NCI-H526 treated with DMSO at 0.1 percent for 48 hours (cell line): ENCODE data around the gene ACO2.
A peak's percentile ranks its signal among the peaks of the same experiment; 100 is the strongest.

Source experiments
- DNase-seq: peaks from one replicate; lab custom pipeline; 2025; lab: John Stamatoyannopoulos, UW

ACO2 gene

GRCh38 chr22:41523464-41524221 is 54.7 kb downstream of the ACO2 start:
- DNase-seq: no peak

GRCh38 chr22:41524251-41524661 is 55.3 kb downstream of the ACO2 start:
- DNase-seq: no peak

GRCh38 chr22:41524809-41525449 is 56.0 kb downstream of the ACO2 start:
- no peak for DNase-seq

- DNase-seq: no peak
Measured at GRCh38 chr22:41525450-41526225, 56.7 kb downstream of the ACO2 start.

GRCh38 chr22:41526226-41526829 is 57.4 kb downstream of the ACO2 start:
- no peak for DNase-seq

GRCh38 chr22:41526830-41527799 is 58.2 kb downstream of the ACO2 start:
- DNase-seq: no peak

GRCh38 chr22:41528132-41528766 is 59.3 kb downstream of the ACO2 start:
- DNase-seq: no peak

- no peak for DNase-seq
Measured at GRCh38 chr22:41528938-41529561, 60.1 kb downstream of the ACO2 start.

GRCh38 chr22:41530890-41531714 is 62.2 kb downstream of the ACO2 start:
- DNase-seq: no peak

- no peak for DNase-seq
Measured at GRCh38 chr22:41531715-41532477, 63.0 kb downstream of the ACO2 start.

- DNase-seq: peak; percentile 17
Measured at GRCh38 chr22:41532908-41533825, 64.2 kb downstream of the ACO2 start.

- DNase-seq: no peak
Measured at GRCh38 chr22:41534219-41534618, 65.3 kb downstream of the ACO2 start.

- no peak for DNase-seq
Measured at GRCh38 chr22:41535244-41535643, 66.3 kb downstream of the ACO2 start.

- DNase-seq: no peak
Measured at GRCh38 chr22:41537203-41537602, 68.3 kb downstream of the ACO2 start.

GRCh38 chr22:41538583-41538982 is 69.7 kb downstream of the ACO2 start:
- DNase-seq: no peak

- DNase-seq: no peak
Measured at GRCh38 chr22:41539146-41540005, 70.5 kb downstream of the ACO2 start.

- DNase-seq: no peak
Measured at GRCh38 chr22:41540006-41540315, 71.0 kb downstream of the ACO2 start.
